ENCODE measurements around the gene PARS2. TPM values are rescaled to one million over a fixed set of nuclear protein-coding genes. Genes with fewer than 3 reads are reported as not detected.

PARS2 gene
- total RNA-seq, 1 donor from 2014 or later = 5.4 TPM

DNA sequence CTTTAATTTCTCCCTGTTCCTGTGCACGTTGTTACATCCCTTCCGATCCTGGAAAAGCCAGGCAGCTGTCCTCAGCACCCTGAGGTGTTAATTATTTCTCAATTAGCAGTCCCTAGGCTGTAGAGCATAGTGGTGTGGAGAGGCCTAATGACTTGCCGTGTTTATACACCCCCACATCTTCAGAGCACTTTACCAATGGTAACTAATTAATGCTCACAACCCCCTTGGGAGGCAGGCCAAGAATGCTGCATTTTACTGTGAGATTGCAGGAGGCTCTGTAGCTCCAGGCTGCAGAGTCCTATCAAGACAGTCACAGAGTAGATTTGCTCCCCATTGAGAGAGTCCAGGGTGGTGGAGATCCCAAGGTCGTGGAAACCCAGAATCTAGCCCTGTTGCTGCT, 2.4 kb upstream of the PARS2 start:
- H3K4me1 ChIP-seq (ENCODE audit: insufficient read depth, low read length) = no peaks in the 10 kb centered on the region
- H3K27ac ChIP-seq (ENCODE audit: low read depth, low read length) = no peak overlapping the region
- H3K9me3 ChIP-seq (ENCODE audit: insufficient read depth, low read depth, low read length) = no peaks in the 10 kb centered on the region
- no peak for FAIRE-seq
- H3K27me3 ChIP-seq (ENCODE audit: insufficient read depth, low read length) = peaks cover 9% of the 10 kb centered on the region
- H3K9ac ChIP-seq (ENCODE audit: low read length) = no peak overlapping the region
- H3K4me3 ChIP-seq (ENCODE audit: insufficient read depth, low read depth, low read length) = no peak overlapping the region
- no peak overlapping the region for H3K4me2 ChIP-seq (ENCODE audit: low read length)
- H3K27ac Mint-ChIP-seq (ENCODE audit: unreplicated experiment) = no peak overlapping the region
- no peaks in the 10 kb centered on the region for H4K20me1 ChIP-seq (ENCODE audit: insufficient read depth, low read length)
- peaks cover 18% of the 10 kb centered on the region for H3K79me2 ChIP-seq (ENCODE audit: insufficient read depth, low read length)
- DNase-seq (ENCODE audit: low read depth) = no peak
- H3K36me3 Mint-ChIP-seq (ENCODE audit: low read depth, unreplicated experiment) = no peaks in the 10 kb centered on the region
- H3K9me3 Mint-ChIP-seq (ENCODE audit: unreplicated experiment) = no peaks in the 10 kb centered on the region
- TF ChIP-seq, protein P1, sequence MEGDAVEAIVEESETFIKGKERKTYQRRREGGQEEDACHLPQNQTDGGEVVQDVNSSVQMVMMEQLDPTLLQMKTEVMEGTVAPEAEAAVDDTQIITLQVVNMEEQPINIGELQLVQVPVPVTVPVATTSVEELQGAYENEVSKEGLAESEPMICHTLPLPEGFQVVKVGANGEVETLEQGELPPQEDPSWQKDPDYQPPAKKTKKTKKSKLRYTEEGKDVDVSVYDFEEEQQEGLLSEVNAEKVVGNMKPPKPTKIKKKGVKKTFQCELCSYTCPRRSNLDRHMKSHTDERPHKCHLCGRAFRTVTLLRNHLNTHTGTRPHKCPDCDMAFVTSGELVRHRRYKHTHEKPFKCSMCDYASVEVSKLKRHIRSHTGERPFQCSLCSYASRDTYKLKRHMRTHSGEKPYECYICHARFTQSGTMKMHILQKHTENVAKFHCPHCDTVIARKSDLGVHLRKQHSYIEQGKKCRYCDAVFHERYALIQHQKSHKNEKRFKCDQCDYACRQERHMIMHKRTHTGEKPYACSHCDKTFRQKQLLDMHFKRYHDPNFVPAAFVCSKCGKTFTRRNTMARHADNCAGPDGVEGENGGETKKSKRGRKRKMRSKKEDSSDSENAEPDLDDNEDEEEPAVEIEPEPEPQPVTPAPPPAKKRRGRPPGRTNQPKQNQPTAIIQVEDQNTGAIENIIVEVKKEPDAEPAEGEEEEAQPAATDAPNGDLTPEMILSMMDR (IDR thresholded peaks at IDR 0.05; ENCODE audit: insufficient read depth, low read depth, low read length) = no peak
- no peak for TF ChIP-seq EZH2 (IDR thresholded peaks at IDR 0.05; ENCODE audit: insufficient read depth, low read length)
- H3K27me3 Mint-ChIP-seq (ENCODE audit: low read depth, unreplicated experiment) = peaks cover 1% of the 10 kb centered on the region
- H3K36me3 ChIP-seq (ENCODE audit: insufficient read depth, low read length) = no peaks in the 10 kb centered on the region
- no peak overlapping the region for H2AFZ ChIP-seq (ENCODE audit: low read depth, low read length)
- H3K4me3 Mint-ChIP-seq (ENCODE audit: unreplicated experiment) = no peak overlapping the region
- H3K4me1 Mint-ChIP-seq (ENCODE audit: low read depth, unreplicated experiment) = peaks cover 4% of the 10 kb centered on the region

- Histone ChIP-seq H3K36me3 (ENCODE audit: insufficient read depth, low read length) (no peaks in the 10 kb centered on the region), H3K4me1 (ENCODE audit: insufficient read depth, low read length) (no peaks in the 10 kb centered on the region), H3K9ac (ENCODE audit: low read length) (peak overlapping the region; percentile 70), H3K9me3 (ENCODE audit: insufficient read depth, low read depth, low read length) (no peaks in the 10 kb centered on the region), H3K79me2 (ENCODE audit: insufficient read depth, low read length) (peaks cover 18% of the 10 kb centered on the region), H2AFZ (ENCODE audit: low read depth, low read length) (peak overlapping the region; percentile 81), H3K4me3 (ENCODE audit: insufficient read depth, low read depth, low read length) (peak overlapping the region; percentile 63), H3K4me2 (ENCODE audit: low read length) (peak overlapping the region; percentile 85), H4K20me1 (ENCODE audit: insufficient read depth, low read length) (no peaks in the 10 kb centered on the region), H3K27me3 (ENCODE audit: insufficient read depth, low read length) (peaks cover 3% of the 10 kb centered on the region), H3K27ac (ENCODE audit: low read depth, low read length) (no peak overlapping the region)
- DNase-seq (ENCODE audit: low read depth) (no peak), FAIRE-seq (no peak)
- no peaks in the 10 kb centered on the region for H3K36me3 Mint-ChIP-seq (ENCODE audit: low read depth, unreplicated experiment)
- no peaks in the 10 kb centered on the region for H3K9me3 Mint-ChIP-seq (ENCODE audit: unreplicated experiment)
- peaks cover 4% of the 10 kb centered on the region for H3K4me1 Mint-ChIP-seq (ENCODE audit: low read depth, unreplicated experiment)
- peak overlapping the region; percentile 94 for H3K4me3 Mint-ChIP-seq (ENCODE audit: unreplicated experiment)
- no peak for TF ChIP-seq EZH2 (IDR thresholded peaks at IDR 0.05; ENCODE audit: insufficient read depth, low read length)
- TF ChIP-seq, protein P1 (IDR thresholded peaks at IDR 0.05; ENCODE audit: insufficient read depth, low read depth, low read length) = no peak
- H3K27ac Mint-ChIP-seq (ENCODE audit: unreplicated experiment) = peak overlapping the region; percentile 64
- no peaks in the 10 kb centered on the region for H3K27me3 Mint-ChIP-seq (ENCODE audit: low read depth, unreplicated experiment)
Measured at GRCh38 chr1:54764922-54765561, 719 bp upstream of the PARS2 start.

- H3K27ac ChIP-seq (ENCODE audit: low read depth, low read length) = peak overlapping the region; percentile 84
- TF ChIP-seq EZH2 (IDR thresholded peaks at IDR 0.05; ENCODE audit: insufficient read depth, low read length) = no peak
- TF ChIP-seq, protein P1 (IDR thresholded peaks at IDR 0.05; ENCODE audit: insufficient read depth, low read depth, low read length) = no peak
- no peaks in the 10 kb centered on the region for H3K36me3 ChIP-seq (ENCODE audit: insufficient read depth, low read length)
- H3K27ac Mint-ChIP-seq (ENCODE audit: unreplicated experiment) = peak overlapping the region; percentile 96
- no peak for DNase-seq (ENCODE audit: low read depth)
- no peaks in the 10 kb centered on the region for H3K9me3 ChIP-seq (ENCODE audit: insufficient read depth, low read depth, low read length)
- peak overlapping the region; percentile 91 for H3K4me3 ChIP-seq (ENCODE audit: insufficient read depth, low read depth, low read length)
- H3K9me3 Mint-ChIP-seq (ENCODE audit: unreplicated experiment) = no peaks in the 10 kb centered on the region
- H2AFZ ChIP-seq (ENCODE audit: low read depth, low read length) = peak overlapping the region; percentile 90
- H3K4me3 Mint-ChIP-seq (ENCODE audit: unreplicated experiment) = peak overlapping the region; percentile 94
- no peaks in the 10 kb centered on the region for H3K27me3 Mint-ChIP-seq (ENCODE audit: low read depth, unreplicated experiment)
- H3K9ac ChIP-seq (ENCODE audit: low read length) = peak overlapping the region; percentile 98
- no peak for FAIRE-seq
- peak overlapping the region; percentile 94 for H3K4me2 ChIP-seq (ENCODE audit: low read length)
- peaks cover 4% of the 10 kb centered on the region for H3K4me1 Mint-ChIP-seq (ENCODE audit: low read depth, unreplicated experiment)
- peaks cover 3% of the 10 kb centered on the region for H3K27me3 ChIP-seq (ENCODE audit: insufficient read depth, low read length)
- peaks cover 18% of the 10 kb centered on the region for H3K79me2 ChIP-seq (ENCODE audit: insufficient read depth, low read length)
- peaks cover 1% of the 10 kb centered on the region for H3K36me3 Mint-ChIP-seq (ENCODE audit: low read depth, unreplicated experiment)
- H4K20me1 ChIP-seq (ENCODE audit: insufficient read depth, low read length) = no peaks in the 10 kb centered on the region
- H3K4me1 ChIP-seq (ENCODE audit: insufficient read depth, low read length) = no peaks in the 10 kb centered on the region
Measured at GRCh38 chr1:54763816-54764132, 549 bp downstream of the PARS2 start.

Data from astrocyte (in vitro differentiated cells and primary cell).